ENCODE data around the gene RTN4RL1.

- no peak for TF ChIP-seq EP300 (IDR thresholded peaks at IDR 0.05)
- TF ChIP-seq CTCF (IDR thresholded peaks at IDR 0.05), result no peak
- no peak for TF ChIP-seq POLR2AphosphoS5 (IDR thresholded peaks at IDR 0.05)
Measured at GRCh38 chr17:1899403-1900000, 125.6 kb downstream of the RTN4RL1 start.

All from suprapubic skin (tissue), 4 donors.